ENCODE measurements around the gene NATD1. TPM values are rescaled to one million over a fixed set of nuclear protein-coding genes. Genes with fewer than 3 reads are reported as not detected.

NATD1 gene
- total RNA-seq, 1 experiment from 2014 or later = 0.75 TPM

DNA sequence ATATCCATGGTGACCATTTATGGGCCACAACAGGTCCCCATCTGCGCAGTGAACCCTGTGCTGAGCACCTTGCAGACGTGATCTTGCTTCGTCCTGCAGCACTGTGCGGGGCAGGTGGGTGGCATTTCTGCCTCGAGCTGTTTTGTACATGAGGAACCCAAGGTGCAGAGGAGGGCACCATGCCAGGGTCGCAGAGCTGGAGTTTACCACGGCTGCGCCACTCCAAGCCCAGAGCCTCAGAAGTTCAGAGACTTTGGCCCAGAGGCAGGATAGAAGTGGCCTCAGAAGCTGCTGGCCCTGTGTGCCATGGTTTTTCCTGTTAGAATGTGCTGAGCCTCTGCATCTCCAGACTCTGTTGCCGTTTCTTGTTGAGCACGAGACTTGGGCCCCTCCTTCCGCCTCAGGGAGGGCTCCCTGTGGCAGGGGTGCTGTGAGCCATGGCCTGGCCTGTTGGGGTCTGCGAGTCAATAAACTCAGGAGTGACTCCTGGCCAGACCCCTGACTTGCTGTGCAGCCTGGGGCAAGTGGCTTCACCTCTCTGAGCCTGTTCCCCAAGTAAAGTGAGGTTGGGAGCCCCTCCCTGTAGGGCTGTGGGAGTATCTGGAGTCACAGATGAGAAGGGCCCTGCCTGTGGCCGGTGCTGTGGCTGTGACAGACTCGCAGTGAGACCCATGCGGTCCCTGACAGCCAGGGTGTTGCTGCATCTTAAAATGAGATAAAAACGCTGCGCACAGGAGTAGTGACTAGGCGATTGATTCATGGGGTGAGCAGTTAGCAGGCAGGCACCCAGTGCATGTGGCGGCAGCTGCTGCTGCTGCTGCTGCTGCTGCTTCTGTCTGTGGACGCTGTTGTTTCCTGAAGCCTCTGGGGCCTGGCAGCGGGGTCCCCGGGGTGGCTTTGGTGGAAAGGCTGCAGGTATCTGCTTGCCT lies 43.2 kb upstream of the NATD1 start:
- BruUV-seq (replicated peaks) = no TSS peak

DNA sequence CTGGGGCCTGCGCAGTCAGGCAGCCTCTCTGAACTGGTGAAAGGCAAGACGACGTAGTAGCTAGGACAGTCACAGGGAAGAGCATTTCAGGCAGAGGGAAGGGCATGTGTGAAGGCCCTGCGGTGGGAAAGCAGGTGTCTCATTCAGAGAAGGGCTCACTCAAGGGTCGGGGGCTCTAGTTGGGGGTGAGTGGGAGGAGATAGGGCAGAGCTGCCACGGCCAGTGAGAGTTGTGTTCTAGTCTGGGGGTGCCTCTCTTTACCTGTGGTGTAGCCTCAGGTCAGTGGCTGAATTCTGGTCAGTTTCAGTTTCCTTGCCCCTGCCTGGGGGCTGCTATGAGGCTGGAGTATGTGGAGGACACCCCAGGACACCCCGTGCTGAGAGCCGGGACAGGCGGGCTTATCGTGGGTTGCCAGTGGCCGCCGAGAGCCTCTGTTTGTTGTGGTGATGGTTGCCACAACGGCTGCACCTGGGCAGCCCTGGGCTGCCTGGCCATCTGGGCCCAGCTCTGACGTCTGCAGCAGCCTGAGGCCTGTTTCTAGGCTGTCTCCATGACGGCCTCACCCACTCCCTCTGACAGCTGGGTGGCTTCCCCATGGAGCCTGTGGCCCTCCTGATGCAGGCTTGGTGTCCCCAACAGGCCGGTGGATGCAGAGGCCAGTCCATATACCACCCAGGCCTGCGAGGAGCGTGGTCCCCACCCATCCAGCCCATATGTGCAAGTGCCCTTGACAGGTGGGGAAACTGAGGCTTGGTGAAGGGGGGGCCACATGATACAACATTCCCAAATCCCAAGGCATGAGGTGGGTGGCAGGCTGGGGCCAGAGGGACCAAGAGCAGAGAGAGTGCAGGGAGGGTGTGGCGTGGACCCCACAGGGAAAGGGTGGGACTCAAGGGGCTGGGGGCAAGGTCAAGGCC lies 42.1 kb upstream of the NATD1 start:
- Histone ChIP-seq H3K4me3 (ENCODE audit: low read depth, low read length, poor library complexity, severe bottlenecking) (no peak overlapping the region), H3K9me3 (ENCODE audit: low read depth, low read length, poor library complexity, severe bottlenecking) (peaks cover 20% of the 10 kb centered on the region), H3K27me3 (replicated peaks; ENCODE audit: insufficient read depth, low read depth, low read length, poor library complexity) (no peaks in the 10 kb centered on the region), H3K36me3 (ENCODE audit: insufficient read depth, low read length, poor library complexity, severe bottlenecking) (peaks cover 5% of the 10 kb centered on the region), H3K27ac (ENCODE audit: low read depth, low read length, poor library complexity, severe bottlenecking) (no peak overlapping the region), H3K4me1 (ENCODE audit: insufficient read depth, low read length, poor library complexity, severe bottlenecking) (no peaks in the 10 kb centered on the region)
- no peak for TF ChIP-seq EZH2 (IDR thresholded peaks at IDR 0.05; ENCODE audit: borderline replicate concordance, low read depth, low read length, poor library complexity, severe bottlenecking)
- TF ChIP-seq, protein P1, sequence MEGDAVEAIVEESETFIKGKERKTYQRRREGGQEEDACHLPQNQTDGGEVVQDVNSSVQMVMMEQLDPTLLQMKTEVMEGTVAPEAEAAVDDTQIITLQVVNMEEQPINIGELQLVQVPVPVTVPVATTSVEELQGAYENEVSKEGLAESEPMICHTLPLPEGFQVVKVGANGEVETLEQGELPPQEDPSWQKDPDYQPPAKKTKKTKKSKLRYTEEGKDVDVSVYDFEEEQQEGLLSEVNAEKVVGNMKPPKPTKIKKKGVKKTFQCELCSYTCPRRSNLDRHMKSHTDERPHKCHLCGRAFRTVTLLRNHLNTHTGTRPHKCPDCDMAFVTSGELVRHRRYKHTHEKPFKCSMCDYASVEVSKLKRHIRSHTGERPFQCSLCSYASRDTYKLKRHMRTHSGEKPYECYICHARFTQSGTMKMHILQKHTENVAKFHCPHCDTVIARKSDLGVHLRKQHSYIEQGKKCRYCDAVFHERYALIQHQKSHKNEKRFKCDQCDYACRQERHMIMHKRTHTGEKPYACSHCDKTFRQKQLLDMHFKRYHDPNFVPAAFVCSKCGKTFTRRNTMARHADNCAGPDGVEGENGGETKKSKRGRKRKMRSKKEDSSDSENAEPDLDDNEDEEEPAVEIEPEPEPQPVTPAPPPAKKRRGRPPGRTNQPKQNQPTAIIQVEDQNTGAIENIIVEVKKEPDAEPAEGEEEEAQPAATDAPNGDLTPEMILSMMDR (conservative IDR thresholded peaks at IDR 0.05; ENCODE audit: low read depth, low read length) = no peak
- DNase-seq (ENCODE audit: low spot score) = no peak
- intact Hi-C loops (cut with micrococcal nuclease; ENCODE audit: unreplicated experiment) = no loop called here
- ChIA-PET CTCF (no interaction called here), POLR2A (ENCODE audit: low non-redundant PET) (no interaction called here)
- no TSS peak for BruUV-seq (replicated peaks)

More for the DNA sequence above, 43.2 kb upstream of the NATD1 start:
- H3K36me3 ChIP-seq (ENCODE audit: insufficient read depth, low read length, poor library complexity, severe bottlenecking) = peaks cover 5% of the 10 kb centered on the region
- H3K4me3 ChIP-seq (ENCODE audit: low read depth, low read length, poor library complexity, severe bottlenecking) = no peak overlapping the region
- TF ChIP-seq, protein P1 (conservative IDR thresholded peaks at IDR 0.05; ENCODE audit: low read depth, low read length) = no peak
- no peak for TF ChIP-seq EZH2 (IDR thresholded peaks at IDR 0.05; ENCODE audit: borderline replicate concordance, low read depth, low read length, poor library complexity, severe bottlenecking)
- no peaks in the 10 kb centered on the region for H3K27me3 ChIP-seq (replicated peaks; ENCODE audit: insufficient read depth, low read depth, low read length, poor library complexity)
- ChIA-PET CTCF (no interaction called here), POLR2A (ENCODE audit: low non-redundant PET) (no interaction called here)
- no peak for DNase-seq (ENCODE audit: low spot score)
- H3K9me3 ChIP-seq (ENCODE audit: low read depth, low read length, poor library complexity, severe bottlenecking) = peaks cover 20% of the 10 kb centered on the region
- intact Hi-C loops (cut with micrococcal nuclease; ENCODE audit: unreplicated experiment) = no loop called here
- H3K27ac ChIP-seq (ENCODE audit: low read depth, low read length, poor library complexity, severe bottlenecking) = no peak overlapping the region
- no peaks in the 10 kb centered on the region for H3K4me1 ChIP-seq (ENCODE audit: insufficient read depth, low read length, poor library complexity, severe bottlenecking)

DNA sequence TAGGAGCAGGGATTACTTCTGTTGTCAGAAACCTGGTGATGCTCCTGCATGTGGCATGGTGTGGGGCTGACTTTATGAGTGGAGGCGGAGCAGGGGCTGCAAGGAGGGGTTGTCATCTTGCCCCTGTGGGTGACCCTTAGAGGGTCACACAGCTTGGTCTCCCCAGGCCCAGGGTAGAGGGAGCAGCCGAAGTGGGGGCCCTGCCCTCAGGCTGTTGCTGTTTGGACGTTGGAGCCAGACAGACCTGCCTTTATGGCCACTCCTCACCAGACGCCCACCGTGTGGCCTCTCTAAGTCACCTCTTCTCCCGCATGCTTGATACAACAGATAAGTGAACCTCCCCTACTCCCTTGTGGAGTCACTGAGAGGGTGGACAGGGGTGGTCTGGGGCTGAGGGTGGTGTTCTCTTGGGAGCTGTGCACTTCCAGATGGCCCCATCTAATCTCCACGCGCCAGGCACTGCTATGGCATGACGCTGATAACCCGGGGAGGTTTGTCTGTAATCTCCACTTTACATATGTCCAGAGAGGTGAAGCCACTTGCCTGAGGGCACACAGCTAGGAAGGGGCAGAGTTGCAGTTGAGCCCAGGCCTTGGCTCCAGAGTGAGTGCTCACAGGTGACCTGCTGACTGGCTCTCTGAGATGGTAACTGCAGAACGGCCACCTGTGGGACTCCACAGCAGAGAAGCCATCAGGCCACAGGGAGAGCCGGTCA lies 41.3 kb upstream of the NATD1 start:
- no peak overlapping the region for H3K4me3 ChIP-seq (ENCODE audit: low read depth, low read length, poor library complexity, severe bottlenecking)
- H3K36me3 ChIP-seq (ENCODE audit: insufficient read depth, low read length, poor library complexity, severe bottlenecking) = no peaks in the 10 kb centered on the region
- H3K27me3 ChIP-seq (replicated peaks; ENCODE audit: insufficient read depth, low read depth, low read length, poor library complexity) = no peaks in the 10 kb centered on the region
- no peaks in the 10 kb centered on the region for H3K4me1 ChIP-seq (ENCODE audit: insufficient read depth, low read length, poor library complexity, severe bottlenecking)
- DNase-seq (ENCODE audit: low spot score) = no peak
- no peak overlapping the region for H3K27ac ChIP-seq (ENCODE audit: low read depth, low read length, poor library complexity, severe bottlenecking)
- POLR2A ChIA-PET (ENCODE audit: low non-redundant PET) = no interaction called here
- CTCF ChIA-PET = no interaction called here
- H3K9me3 ChIP-seq (ENCODE audit: low read depth, low read length, poor library complexity, severe bottlenecking) = peaks cover 20% of the 10 kb centered on the region
- no TSS peak for BruUV-seq (replicated peaks)
- intact Hi-C loops (cut with micrococcal nuclease; ENCODE audit: unreplicated experiment) = no loop called here
- TF ChIP-seq, protein P1 (conservative IDR thresholded peaks at IDR 0.05; ENCODE audit: low read depth, low read length) = no peak
- TF ChIP-seq EZH2 (IDR thresholded peaks at IDR 0.05; ENCODE audit: borderline replicate concordance, low read depth, low read length, poor library complexity, severe bottlenecking) = no peak
